ENCODE results near the gene MLLT1.

The MLLT1 gene

DNA sequence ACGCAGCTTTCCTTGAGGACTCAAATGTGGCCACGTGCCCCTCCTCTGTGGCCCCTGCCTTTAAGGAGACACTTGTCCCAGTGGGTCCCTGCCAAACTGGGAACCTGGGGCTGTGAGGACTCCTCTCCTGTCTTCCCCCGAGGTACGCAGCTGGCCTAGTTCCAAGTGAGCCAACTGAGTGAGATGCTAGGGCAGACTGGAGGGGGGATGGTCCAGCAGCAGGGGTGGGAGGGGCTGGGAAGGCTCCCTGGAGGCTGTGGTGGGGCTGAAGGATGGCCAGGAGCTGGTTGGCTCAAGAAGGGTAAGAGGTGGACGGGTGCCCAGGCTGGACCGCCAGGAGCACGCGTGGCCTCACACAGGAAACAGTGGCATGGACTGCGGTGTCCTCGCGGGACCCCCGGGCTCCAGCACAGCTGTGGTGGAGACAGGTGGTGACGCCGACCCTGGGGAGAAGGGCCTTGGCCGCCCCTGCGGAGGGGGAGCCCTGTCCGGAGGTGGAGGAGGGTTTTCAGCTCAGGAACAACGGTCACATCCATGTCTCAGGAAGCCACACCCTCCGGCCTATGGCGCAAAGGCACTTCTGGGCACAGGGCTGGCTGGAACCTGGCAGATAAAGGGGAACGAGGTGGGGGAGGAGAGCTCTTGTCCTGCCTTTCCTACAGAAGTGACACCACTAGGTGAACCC is 45.8 kb downstream of the MLLT1 start:
- Histone ChIP-seq H3K27me3 (ENCODE audit: insufficient read depth, low read length) (no peaks in the 10 kb centered on the region), H3K9me3 (ENCODE audit: low read length) (no peaks in the 10 kb centered on the region), H3K36me3 (ENCODE audit: insufficient read depth, low read length) (peaks cover 18% of the 10 kb centered on the region), H3K4me3 (ENCODE audit: low read length) (no peak overlapping the region), H3K4me1 (ENCODE audit: insufficient read depth, low read length) (peaks cover under 1% of the 10 kb centered on the region), H2AFZ (ENCODE audit: low read depth, low read length) (no peak overlapping the region)

- no peaks in the 10 kb centered on the region for H3K9me3 ChIP-seq (ENCODE audit: low read length)
- no peak overlapping the region for H3K4me3 ChIP-seq (ENCODE audit: low read length)
- no peaks in the 10 kb centered on the region for H3K27me3 ChIP-seq (ENCODE audit: insufficient read depth, low read length)
- no peak overlapping the region for H2AFZ ChIP-seq (ENCODE audit: low read depth, low read length)
- H3K36me3 ChIP-seq (ENCODE audit: insufficient read depth, low read length): peaks cover 18% of the 10 kb centered on the region
- peaks cover 4% of the 10 kb centered on the region for H3K4me1 ChIP-seq (ENCODE audit: insufficient read depth, low read length)
Measured at GRCh38 chr19:6233056-6233826, 46.5 kb downstream of the MLLT1 start.

- Histone ChIP-seq H3K27me3 (ENCODE audit: insufficient read depth, low read length) (no peaks in the 10 kb centered on the region), H3K4me1 (ENCODE audit: insufficient read depth, low read length) (peaks cover 9% of the 10 kb centered on the region), H3K9me3 (ENCODE audit: low read length) (no peaks in the 10 kb centered on the region), H2AFZ (ENCODE audit: low read depth, low read length) (no peak overlapping the region), H3K4me3 (ENCODE audit: low read length) (no peak overlapping the region), H3K36me3 (ENCODE audit: insufficient read depth, low read length) (peaks cover 18% of the 10 kb centered on the region)
Measured at GRCh38 chr19:6232601-6233055, 47.1 kb downstream of the MLLT1 start.

DNA sequence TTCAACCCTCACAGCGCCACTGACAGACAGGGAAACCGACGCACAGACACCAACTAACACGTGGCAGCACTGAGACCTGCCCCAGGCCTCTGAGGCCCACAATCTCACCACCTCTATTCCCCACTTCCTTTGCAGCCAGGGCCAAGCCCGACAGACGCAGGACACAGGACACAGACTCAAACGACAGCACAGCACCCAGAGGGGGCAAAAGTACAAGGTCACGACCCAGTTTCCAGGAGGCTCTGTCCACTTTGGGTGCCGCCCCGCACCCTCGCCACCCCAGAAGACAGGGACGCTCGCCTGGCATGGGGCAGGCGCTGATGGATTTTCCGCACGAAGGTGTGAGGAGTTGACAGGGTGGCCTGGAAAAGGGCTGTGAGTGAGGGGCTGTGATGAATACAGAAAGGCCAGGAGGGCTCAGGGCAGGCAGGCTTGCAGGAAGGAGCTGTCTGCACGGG is 48.8 kb downstream of the MLLT1 start:
- Histone ChIP-seq H3K9me3 (ENCODE audit: low read length) (no peaks in the 10 kb centered on the region), H3K4me3 (ENCODE audit: low read length) (no peak overlapping the region), H3K4me1 (ENCODE audit: insufficient read depth, low read length) (peaks cover 9% of the 10 kb centered on the region), H3K27me3 (ENCODE audit: insufficient read depth, low read length) (no peaks in the 10 kb centered on the region), H2AFZ (ENCODE audit: low read depth, low read length) (no peak overlapping the region), H3K36me3 (ENCODE audit: insufficient read depth, low read length) (peaks cover 28% of the 10 kb centered on the region)

DNA sequence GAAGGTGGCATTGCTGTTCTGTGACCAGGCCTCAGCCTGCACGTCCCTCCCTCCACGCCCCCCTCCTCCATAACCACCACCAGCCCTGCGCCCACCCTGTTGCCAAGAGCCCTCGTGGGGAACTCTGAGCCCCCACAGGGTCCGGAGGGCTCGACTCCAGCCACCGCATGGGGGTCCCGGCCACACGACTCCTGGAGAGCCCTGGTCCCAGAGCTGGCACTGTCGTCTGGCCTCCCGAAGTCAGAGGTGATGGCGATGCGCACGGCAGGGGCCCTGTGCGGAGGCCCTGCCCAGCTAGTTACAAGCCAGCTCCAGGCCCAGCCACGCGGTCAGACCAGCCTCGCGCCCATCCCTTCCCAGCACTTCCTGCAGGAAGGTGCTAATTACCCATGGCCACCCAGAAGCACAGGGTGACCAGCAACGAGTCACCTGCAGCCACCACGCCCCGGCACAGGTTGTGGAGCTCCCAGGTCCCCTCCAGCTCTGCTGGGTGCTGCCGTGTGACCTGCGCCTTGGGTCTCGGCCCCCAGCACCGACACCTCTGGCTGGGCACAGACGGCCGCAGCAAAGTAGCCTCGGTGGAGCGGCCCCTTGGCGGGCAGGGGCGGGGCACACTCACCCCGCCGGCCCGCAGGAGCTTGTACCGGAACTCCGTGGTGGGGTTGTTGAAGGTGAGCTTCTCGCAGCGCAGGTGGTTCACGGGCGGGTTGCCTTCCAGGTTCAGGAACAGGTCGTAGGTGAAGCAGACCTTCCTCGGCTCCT is 49.6 kb downstream of the MLLT1 start:
- H3K4me1 ChIP-seq (ENCODE audit: insufficient read depth, low read length): peaks cover 9% of the 10 kb centered on the region
- H3K4me3 ChIP-seq (ENCODE audit: low read length): no peak overlapping the region
- H3K9me3 ChIP-seq (ENCODE audit: low read length): no peaks in the 10 kb centered on the region
- peaks cover 34% of the 10 kb centered on the region for H3K36me3 ChIP-seq (ENCODE audit: insufficient read depth, low read length)
- no peak overlapping the region for H2AFZ ChIP-seq (ENCODE audit: low read depth, low read length)
- H3K27me3 ChIP-seq (ENCODE audit: insufficient read depth, low read length): no peaks in the 10 kb centered on the region

DNA sequence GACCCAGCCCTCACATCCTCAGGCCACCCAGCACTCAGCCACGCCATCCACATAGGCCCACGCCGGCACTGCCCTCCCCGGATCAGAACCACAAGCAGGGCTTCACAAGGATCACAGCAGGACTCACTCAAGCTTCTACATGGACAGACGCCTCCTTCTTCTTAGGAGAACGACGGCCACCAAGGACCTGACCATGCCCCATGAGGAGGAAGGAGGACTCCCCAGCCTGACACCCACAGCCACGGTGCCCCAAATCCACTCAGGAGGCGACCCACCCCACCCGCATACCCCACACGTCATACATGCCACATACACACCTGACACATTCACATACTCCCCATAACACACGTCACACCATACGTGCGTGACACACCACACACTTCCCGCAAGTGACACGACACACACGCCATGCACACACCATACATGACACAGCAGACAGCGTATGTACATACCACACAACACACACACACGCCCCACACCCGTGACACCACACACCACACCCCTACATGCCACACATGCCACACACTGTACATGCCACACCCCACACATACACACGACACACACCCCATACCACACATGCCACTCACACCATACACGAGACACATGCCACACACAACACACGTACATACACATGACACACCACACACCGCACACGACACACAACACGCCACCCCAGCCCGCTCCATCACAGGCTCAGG is 50.4 kb downstream of the MLLT1 start:
- H3K9me3 ChIP-seq (ENCODE audit: low read length): no peaks in the 10 kb centered on the region
- peaks cover 9% of the 10 kb centered on the region for H3K4me1 ChIP-seq (ENCODE audit: insufficient read depth, low read length)
- no peak overlapping the region for H2AFZ ChIP-seq (ENCODE audit: low read depth, low read length)
- H3K36me3 ChIP-seq (ENCODE audit: insufficient read depth, low read length): peaks cover 38% of the 10 kb centered on the region
- no peak overlapping the region for H3K4me3 ChIP-seq (ENCODE audit: low read length)
- H3K27me3 ChIP-seq (ENCODE audit: insufficient read depth, low read length): no peaks in the 10 kb centered on the region

DNA sequence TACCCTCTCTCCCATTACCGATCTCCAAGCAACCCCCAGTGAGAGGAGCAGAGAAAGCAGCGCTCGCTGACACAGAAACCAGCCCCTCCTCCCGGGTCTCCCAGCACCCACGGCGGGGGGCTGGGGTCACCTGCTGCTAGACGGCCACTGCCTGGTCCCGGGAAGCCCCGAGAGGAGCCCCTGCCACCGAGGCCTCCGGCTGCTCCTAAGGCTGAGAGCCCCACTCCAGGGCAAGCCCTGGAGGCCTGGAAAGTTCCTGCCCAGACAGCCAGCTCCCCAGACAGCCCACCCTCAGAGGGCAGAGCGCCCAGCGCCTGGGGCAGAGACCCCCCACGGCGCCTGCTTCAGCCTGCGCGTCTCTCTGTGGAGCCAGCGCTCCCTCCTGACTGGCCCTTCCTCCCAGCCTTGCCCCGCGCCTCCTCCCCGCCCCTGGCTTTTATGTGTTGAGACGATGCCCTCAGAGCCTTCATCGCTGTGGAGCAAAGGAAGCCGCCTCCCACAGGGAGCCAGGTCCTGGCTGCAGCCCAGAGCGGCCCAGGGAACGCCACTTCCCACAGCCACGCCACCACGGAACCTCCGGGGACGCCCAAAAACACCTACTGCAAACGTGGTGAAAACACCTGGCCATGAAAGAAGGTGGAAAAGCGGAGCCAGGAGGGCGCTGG is 51.1 kb downstream of the MLLT1 start:
- no peaks in the 10 kb centered on the region for H3K27me3 ChIP-seq (ENCODE audit: insufficient read depth, low read length)
- H3K36me3 ChIP-seq (ENCODE audit: insufficient read depth, low read length): peaks cover 42% of the 10 kb centered on the region

DNA sequence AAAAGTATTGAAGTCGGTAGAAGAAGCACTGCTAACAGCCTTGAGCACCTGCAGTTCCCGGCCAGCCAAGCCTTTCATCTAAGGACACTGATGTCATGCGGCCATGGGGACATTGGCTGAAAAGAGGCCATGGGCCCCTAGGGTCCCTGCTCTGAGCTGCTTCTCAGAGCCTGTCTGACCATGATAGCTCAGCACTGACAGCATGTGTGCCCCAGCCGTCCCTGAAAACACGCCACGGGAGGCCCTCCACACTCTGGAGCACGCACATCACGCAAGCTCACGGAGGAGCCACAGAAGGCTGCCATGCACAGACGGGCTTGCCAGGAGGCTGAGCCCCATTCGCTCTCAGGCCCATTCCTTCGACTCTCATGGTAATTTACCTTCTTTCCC is 51.8 kb downstream of the MLLT1 start:
- Histone ChIP-seq H3K4me1 (ENCODE audit: insufficient read depth, low read length) (peaks cover 9% of the 10 kb centered on the region), H3K9me3 (ENCODE audit: low read length) (no peaks in the 10 kb centered on the region), H3K27me3 (ENCODE audit: insufficient read depth, low read length) (no peaks in the 10 kb centered on the region), H2AFZ (ENCODE audit: low read depth, low read length) (no peak overlapping the region), H3K36me3 (ENCODE audit: insufficient read depth, low read length) (peaks cover 42% of the 10 kb centered on the region), H3K4me3 (ENCODE audit: low read length) (no peak overlapping the region)

More for the DNA sequence above, 51.1 kb downstream of the MLLT1 start:
- H2AFZ ChIP-seq (ENCODE audit: low read depth, low read length): no peak overlapping the region
- no peaks in the 10 kb centered on the region for H3K9me3 ChIP-seq (ENCODE audit: low read length)
- H3K4me3 ChIP-seq (ENCODE audit: low read length): no peak overlapping the region
- peaks cover 9% of the 10 kb centered on the region for H3K4me1 ChIP-seq (ENCODE audit: insufficient read depth, low read length)

- peaks cover 44% of the 10 kb centered on the region for H3K36me3 ChIP-seq (ENCODE audit: insufficient read depth, low read length)
- no peak overlapping the region for H3K4me3 ChIP-seq (ENCODE audit: low read length)
- no peaks in the 10 kb centered on the region for H3K27me3 ChIP-seq (ENCODE audit: insufficient read depth, low read length)
- no peak overlapping the region for H2AFZ ChIP-seq (ENCODE audit: low read depth, low read length)
- peaks cover 9% of the 10 kb centered on the region for H3K4me1 ChIP-seq (ENCODE audit: insufficient read depth, low read length)
- H3K9me3 ChIP-seq (ENCODE audit: low read length): no peaks in the 10 kb centered on the region
Measured at GRCh38 chr19:6227156-6227935, 52.4 kb downstream of the MLLT1 start.

DNA sequence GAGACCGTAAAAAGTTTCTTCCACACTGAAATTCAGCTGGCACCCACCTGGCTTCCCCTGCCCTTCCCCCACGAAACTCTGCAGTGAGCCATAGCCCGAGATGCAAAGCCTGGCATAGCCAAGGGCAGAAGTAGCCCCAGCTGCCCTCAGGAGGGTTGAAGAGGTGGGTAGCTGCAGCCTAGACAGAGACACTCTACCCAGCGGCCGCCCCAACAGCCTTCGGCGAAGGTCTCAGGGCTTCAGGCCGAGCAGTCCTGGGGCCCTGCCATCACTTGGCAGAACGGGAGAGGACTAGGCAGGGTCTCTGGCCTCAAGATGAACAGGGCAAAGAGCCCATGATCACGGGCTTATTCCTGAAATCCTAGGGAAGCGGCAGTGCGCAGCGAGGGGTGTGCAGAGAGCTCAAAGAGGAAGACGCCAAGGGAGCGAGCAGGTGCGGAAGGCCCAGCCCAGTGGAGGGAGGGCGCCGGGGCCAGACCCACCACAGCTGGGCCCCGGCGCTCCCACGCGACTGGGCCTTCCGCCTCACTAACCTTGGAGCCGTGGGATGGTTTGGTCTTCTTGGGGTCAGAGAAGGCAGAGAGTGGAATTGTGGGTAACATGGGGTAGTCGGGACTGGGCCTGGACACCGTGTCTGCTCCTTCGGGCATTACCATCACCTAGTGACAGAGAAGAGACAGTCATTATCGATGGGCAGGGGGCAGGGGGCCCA is 53.2 kb downstream of the MLLT1 start:
- no peaks in the 10 kb centered on the region for H3K9me3 ChIP-seq (ENCODE audit: low read length)
- H3K36me3 ChIP-seq (ENCODE audit: insufficient read depth, low read length): peaks cover 50% of the 10 kb centered on the region
- peaks cover 9% of the 10 kb centered on the region for H3K4me1 ChIP-seq (ENCODE audit: insufficient read depth, low read length)
- no peaks in the 10 kb centered on the region for H3K27me3 ChIP-seq (ENCODE audit: insufficient read depth, low read length)
- no peak overlapping the region for H2AFZ ChIP-seq (ENCODE audit: low read depth, low read length)
- H3K4me3 ChIP-seq (ENCODE audit: low read length): no peak overlapping the region

DNA sequence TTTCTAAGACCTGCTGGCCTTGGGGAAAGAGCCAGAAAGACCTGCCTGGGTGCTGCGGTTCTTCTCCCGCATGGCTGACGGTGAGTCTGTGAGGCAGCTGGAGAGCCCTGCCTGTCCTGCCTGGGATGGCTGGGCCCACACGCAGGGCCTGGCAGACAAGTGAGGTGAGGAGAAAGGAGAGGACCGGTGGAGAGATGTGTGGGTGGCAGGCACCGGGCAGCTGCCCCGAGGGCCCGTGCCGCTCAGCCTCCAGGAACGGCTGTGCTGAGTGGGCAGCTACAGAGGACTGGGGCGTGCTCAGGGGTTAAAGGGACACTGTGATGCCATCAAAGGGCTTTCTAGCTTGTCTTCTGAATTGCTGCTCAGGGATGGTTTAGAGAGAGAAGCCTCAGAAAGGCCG is 53.8 kb downstream of the MLLT1 start:
- Histone ChIP-seq H3K4me3 (ENCODE audit: low read length) (no peak overlapping the region), H2AFZ (ENCODE audit: low read depth, low read length) (no peak overlapping the region), H3K4me1 (ENCODE audit: insufficient read depth, low read length) (peaks cover 9% of the 10 kb centered on the region), H3K9me3 (ENCODE audit: low read length) (no peaks in the 10 kb centered on the region), H3K27me3 (ENCODE audit: insufficient read depth, low read length) (no peaks in the 10 kb centered on the region), H3K36me3 (ENCODE audit: insufficient read depth, low read length) (peaks cover 55% of the 10 kb centered on the region)
